Colonic mucosa (tissue), 4 donors: Measurements from ENCODE around the gene CDH12. TPM values are rescaled to one million over a fixed set of nuclear protein-coding genes. Genes with fewer than 3 reads are reported as not detected.
"Not testable (repeated sequence)": the region's sequence is repeated elsewhere in the genome, so short reads cannot be mapped to it uniquely, and the experiment has no call there.

ENCODE experiments used
- DNase-seq: peaks from one replicate; pipeline ENCODE4 v3.0.0-alpha.2; 2020
- H3K27ac ChIP-seq: fragments of 200-600 bp; one replicate; pipeline ENCODE4 v1.8.0; 2021
- H3K27me3 ChIP-seq: fragments of 200-600 bp; one replicate; pipeline ENCODE4 v1.8.0; 2021
- H3K36me3 ChIP-seq: fragments of 200-600 bp; one replicate; pipeline ENCODE4 v1.8.0; 2021
- H3K4me1 ChIP-seq: fragments of 200-600 bp; one replicate; pipeline ENCODE4 v1.8.0; 2021; ENCODE audit warnings: mild to moderate bottlenecking
- H3K4me3 ChIP-seq: fragments of 200-600 bp; one replicate; pipeline ENCODE4 v1.8.0; 2021
- H3K9ac ChIP-seq, 2 donors: one replicate each; pipeline ENCODE4 v1.7.0; 2013; ENCODE audit warnings: control low read depth in 2 of 2, low read depth in 2 of 2, low read length in 2 of 2
- H3K9me3 ChIP-seq: fragments of 200-600 bp; one replicate; pipeline ENCODE4 v1.8.0; 2021
- intact Hi-C: fragments of 100-400 bp; cut with DNase I; formaldehyde crosslinking; loops from one replicate; pipeline ENCODE4 v1.14.1; 2022
- total RNA-seq, 2 donors: library from RNA; stranded (reverse); fragmentation: NEBNext Ultra II Directional in 1 of 2; extraction: Animal tissue kit (Norgen Biotek cat#: 25700) in 1 of 2; gene quantifications; one replicate each; pipeline ENCODE4 v1.2.1, GENCODE V29; 2021
- TF ChIP-seq, protein P1 (sequence below): fragments of 200-600 bp; IDR thresholded peaks from one replicate; pipeline ENCODE4 v1.8.0; 2022; ENCODE audit warnings: antibody characterized with exemption, mild to moderate bottlenecking
- donor health status: healthy.
- donor health status: DM: no; HTN: no; CAD: no.
- donor health status: DM: no; HTN: no; CAD: no.

The CDH12 gene
- total RNA-seq, 2 donors from 2014 or later, result not detected

DNA sequence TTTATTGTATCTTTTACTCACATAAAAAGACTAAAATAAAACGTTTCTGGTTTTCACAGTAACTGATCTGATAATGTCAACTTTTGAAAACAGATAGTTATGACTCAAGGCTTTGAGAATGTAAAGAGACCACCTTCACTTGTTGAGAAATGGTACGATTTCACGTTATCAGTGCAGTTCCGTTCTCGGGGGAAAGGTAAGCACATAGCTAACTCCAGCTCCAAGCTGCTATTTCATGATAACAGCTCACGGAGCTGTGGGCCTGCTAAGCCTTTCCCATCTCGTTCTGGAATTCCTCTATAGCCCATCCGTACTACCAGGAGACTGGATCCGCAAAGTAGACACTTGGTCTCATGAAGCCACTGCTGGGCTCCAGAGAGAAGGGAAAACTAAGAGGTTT, 701.3 kb downstream of the CDH12 start:
- H3K36me3 ChIP-seq, intact Hi-C loops, H3K4me3 ChIP-seq, DNase-seq, H3K9me3 ChIP-seq, H3K27ac ChIP-seq, H3K9ac ChIP-seq, H3K4me1 ChIP-seq, H3K27me3 ChIP-seq: not testable (repeated sequence)

DNA sequence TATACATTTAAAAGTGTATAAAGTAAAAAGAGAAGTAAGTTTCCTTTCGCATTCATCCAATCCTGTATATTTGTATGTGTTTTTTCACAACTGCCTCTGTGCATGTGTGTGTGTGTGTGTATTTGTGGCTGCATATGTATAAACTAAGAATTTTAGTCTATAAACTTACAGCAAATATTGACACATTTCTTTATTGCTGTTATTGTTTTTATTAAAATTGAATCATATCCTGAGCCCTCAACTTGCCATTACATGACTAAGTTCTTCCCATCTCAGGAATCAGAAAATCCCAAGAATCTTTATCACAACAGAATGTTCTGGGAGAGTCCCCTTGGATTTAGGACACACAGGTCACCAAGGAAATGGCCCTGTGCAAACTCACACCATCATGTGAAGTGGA, 712.7 kb downstream of the CDH12 start:
- H3K9ac ChIP-seq, H3K9me3 ChIP-seq, intact Hi-C loops, H3K27ac ChIP-seq, H3K4me1 ChIP-seq, H3K4me3 ChIP-seq, H3K27me3 ChIP-seq, H3K36me3 ChIP-seq, DNase-seq: not testable (repeated sequence)

DNA sequence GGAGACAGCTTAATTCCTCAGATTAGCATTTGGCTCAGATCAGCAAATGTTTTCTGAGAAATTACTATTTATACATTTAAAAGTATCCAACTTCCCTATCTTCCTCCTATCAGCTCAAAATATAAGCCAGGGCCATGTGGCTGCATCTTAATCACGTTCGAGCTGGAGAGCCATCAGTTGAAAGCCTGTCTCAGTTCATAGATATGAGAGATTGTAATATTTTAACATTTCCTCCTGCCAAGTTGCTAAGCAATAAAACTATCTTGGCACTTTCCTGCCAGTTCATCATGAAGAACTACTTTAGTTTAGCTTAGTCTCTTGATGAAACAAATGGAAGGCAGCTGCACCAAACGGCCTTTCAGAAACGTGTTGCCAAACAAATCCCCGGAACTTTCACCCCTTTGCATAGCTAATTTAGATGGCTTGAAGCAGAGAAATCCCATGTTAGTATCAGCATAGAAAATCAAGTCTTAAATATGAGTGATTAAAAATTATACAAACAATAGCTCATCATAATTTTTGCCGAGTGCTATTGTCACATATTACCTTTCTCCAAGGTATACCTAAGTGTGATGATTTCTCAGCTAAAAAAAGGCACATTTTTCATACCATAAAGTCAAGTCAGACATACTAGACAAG, 713.4 kb downstream of the CDH12 start:
- H3K36me3 ChIP-seq, DNase-seq, H3K27ac ChIP-seq, H3K27me3 ChIP-seq, intact Hi-C loops, H3K4me1 ChIP-seq, H3K9ac ChIP-seq, H3K9me3 ChIP-seq, H3K4me3 ChIP-seq: not testable (repeated sequence)

DNA sequence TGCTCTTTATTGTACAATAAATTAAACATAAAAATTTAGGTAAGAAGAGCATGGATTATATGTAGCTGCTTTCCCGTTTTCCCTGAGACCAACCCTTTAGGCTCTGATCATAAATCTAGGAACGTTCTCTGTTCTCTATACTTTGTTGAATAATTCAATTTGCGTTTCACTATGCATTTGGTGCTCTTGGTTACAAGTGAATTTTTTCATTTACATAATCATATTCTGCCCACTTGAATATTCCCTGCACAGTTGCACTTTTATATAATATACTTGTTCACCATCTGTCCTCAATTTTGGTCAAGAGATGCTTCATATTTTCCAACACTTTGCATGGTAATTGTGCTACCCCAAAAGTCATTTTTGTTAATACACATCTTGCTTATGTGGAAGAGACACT, 741.8 kb downstream of the CDH12 start:
- Histone ChIP-seq H3K27me3 (no peaks in the 10 kb centered on the region), H3K4me1 (no peaks in the 10 kb centered on the region), H3K9me3 (no peaks in the 10 kb centered on the region), H3K4me3 (no peak overlapping the region), H3K36me3 (no peaks in the 10 kb centered on the region), H3K27ac (no peak overlapping the region), H3K9ac (no peak overlapping the region)
- TF ChIP-seq, protein P1, sequence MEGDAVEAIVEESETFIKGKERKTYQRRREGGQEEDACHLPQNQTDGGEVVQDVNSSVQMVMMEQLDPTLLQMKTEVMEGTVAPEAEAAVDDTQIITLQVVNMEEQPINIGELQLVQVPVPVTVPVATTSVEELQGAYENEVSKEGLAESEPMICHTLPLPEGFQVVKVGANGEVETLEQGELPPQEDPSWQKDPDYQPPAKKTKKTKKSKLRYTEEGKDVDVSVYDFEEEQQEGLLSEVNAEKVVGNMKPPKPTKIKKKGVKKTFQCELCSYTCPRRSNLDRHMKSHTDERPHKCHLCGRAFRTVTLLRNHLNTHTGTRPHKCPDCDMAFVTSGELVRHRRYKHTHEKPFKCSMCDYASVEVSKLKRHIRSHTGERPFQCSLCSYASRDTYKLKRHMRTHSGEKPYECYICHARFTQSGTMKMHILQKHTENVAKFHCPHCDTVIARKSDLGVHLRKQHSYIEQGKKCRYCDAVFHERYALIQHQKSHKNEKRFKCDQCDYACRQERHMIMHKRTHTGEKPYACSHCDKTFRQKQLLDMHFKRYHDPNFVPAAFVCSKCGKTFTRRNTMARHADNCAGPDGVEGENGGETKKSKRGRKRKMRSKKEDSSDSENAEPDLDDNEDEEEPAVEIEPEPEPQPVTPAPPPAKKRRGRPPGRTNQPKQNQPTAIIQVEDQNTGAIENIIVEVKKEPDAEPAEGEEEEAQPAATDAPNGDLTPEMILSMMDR, result no peak
- no peak for DNase-seq
- intact Hi-C loops, result no loop called here

DNA sequence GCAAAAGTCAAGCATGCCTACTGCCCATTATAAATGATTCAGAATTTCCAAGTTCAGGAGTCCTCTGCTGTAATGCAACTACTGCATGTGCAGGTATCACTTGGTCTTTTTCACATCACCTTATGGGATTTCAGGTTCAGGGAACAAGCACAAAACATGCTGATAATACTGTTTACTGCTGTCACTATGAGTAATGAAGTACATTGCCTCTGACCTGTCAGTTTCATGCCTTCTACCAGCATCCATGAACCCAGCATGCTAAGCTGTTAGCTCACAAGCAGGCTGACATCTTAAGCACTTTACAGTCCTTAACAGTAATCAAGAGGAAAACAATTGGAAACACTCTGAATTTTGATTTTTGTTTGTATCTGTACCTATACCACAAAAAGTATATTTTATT, 743.8 kb downstream of the CDH12 start:
- intact Hi-C loops, result no loop called here
- TF ChIP-seq, protein P1, result no peak

DNA sequence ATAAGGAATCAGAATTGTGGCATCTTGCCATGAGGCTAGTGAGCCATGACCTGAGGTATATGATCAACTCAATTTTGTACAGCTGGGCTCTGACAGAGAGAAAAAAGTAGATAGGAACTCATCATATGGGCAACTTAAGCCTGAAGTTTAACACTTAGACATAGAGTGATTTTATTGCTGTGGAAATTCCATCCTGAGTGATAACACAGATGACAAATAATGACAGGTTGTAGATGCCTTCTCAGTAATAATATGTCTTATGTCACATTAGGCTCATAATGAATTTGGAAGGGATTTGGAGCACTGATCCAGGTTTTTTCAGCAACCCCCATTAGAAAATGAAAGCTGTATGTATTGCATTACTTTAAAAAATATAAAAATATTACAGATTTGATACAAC, 744.6 kb downstream of the CDH12 start:
- Histone ChIP-seq H3K4me3 (no peak overlapping the region), H3K4me1 (no peaks in the 10 kb centered on the region), H3K36me3 (no peaks in the 10 kb centered on the region), H3K27me3 (no peaks in the 10 kb centered on the region), H3K9me3 (no peaks in the 10 kb centered on the region), H3K9ac (no peak overlapping the region), H3K27ac (no peak overlapping the region)
- DNase-seq, result no peak
- intact Hi-C loops, result no loop called here
- TF ChIP-seq, protein P1, result no peak

More for the DNA sequence above, 743.8 kb downstream of the CDH12 start:
- Histone ChIP-seq H3K9ac (no peak overlapping the region), H3K4me1 (no peaks in the 10 kb centered on the region), H3K4me3 (no peak overlapping the region), H3K27ac (no peak overlapping the region), H3K9me3 (no peaks in the 10 kb centered on the region), H3K27me3 (no peaks in the 10 kb centered on the region), H3K36me3 (no peaks in the 10 kb centered on the region)
- no peak for DNase-seq

DNA sequence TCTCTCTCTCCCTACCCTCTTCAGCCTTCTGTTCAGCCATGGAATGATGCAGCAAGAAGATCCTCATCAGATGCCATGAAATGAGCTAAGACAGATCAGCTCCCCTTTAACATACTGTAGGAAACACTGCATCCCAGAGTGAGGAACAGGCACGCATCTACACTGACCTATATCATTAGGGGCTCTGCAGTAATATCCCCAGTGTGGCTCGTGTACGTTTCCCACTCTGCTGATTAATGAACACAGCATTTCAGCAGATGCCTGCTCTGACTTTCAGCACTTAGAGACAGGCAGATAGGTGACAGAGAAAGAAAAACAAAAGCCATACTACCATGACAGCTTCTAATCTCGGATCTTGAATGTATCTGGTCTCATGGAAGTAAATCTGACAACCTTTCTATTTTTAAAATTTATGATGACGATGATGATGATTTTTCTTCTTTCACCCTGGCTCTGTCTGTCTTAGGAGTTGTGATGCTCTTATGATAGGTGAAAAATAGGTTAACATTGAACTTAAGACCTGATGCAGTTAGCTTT, 750.3 kb downstream of the CDH12 start:
- TF ChIP-seq, protein P1, result no peak
- Histone ChIP-seq H3K36me3 (no peaks in the 10 kb centered on the region), H3K9me3 (no peaks in the 10 kb centered on the region), H3K27ac (no peak overlapping the region), H3K9ac (no peak overlapping the region), H3K4me3 (no peak overlapping the region), H3K4me1 (no peaks in the 10 kb centered on the region), H3K27me3 (no peaks in the 10 kb centered on the region)
- no peak for DNase-seq
- intact Hi-C loops, result no loop called here
